Lower leg skin (tissue), 4 donors: ENCODE results near the gene EFR3B. TPM values are rescaled to one million over a fixed set of nuclear protein-coding genes. Genes with fewer than 3 reads are reported as not detected.

Experiments used
- DNase-seq, 2 donors: peaks; one replicate each; pipeline ENCODE4 v3.0.0-alpha.2; 2019; ENCODE audit warnings: low spot score in 2 of 2
- H3K4me3 ChIP-seq: fragments of 200-600 bp; sonication (generic); 2 replicates; pipeline ENCODE4 v1.5.1; 2017; ENCODE audit warnings: mild to moderate bottlenecking, low read depth; ENCODE audit not compliant: poor library complexity, severe bottlenecking
- CTCF ChIP-seq, 3 donors: fragments of 450-650 bp; IDR thresholded peaks; one replicate each; pipeline ENCODE4 v1.5.1; 2016; ENCODE audit warnings: antibody characterized with exemption in 3 of 3, mild to moderate bottlenecking in 3 of 3, moderate library complexity in 2 of 3
- POLR2A ChIP-seq, 2 donors: fragments of 450-650 bp; IDR thresholded peaks; one replicate each; pipeline ENCODE4 v1.6.1; 2016 to 2017; ENCODE audit warnings: antibody characterized with exemption in 2 of 2, mild to moderate bottlenecking in 1 of 2, moderate library complexity in 1 of 2
- WGBS, 2 donors: methylation state at CpG; one replicate each; pipeline ENCODE4 v1.1.5; 2018; 5-methylcytosine and 5-hydroxymethylcytosine counted together
- intact Hi-C: fragments of 100-400 bp; cut with DNase I; formaldehyde crosslinking; loops from one replicate; pipeline ENCODE4 v1.15.0; 2023; ENCODE audit warnings: low total_unique reads
- total RNA-seq, 4 donors: library from RNA; depleted of rRNA; stranded (reverse); fragments of >200 nt; gene quantifications; one replicate each; pipeline ENCODE4 v1.1.0, GENCODE V29; 2016

EFR3B gene
- total RNA-seq, 4 donors from 2014 or later = 0.42 to 1.8 (median 1.5) TPM; not detected in 1

GRCh38 chr2:25065768-25066167 lies 23.9 kb downstream of the EFR3B start:
- DNase-seq = no peak
- intact Hi-C loops = no loop called here
- 93 to 94% methylated on average over 4 of the region's 4 CpGs for WGBS, 2 donors
- no peak for TF ChIP-seq CTCF (IDR thresholded peaks at IDR 0.05)
- TF ChIP-seq POLR2A (IDR thresholded peaks at IDR 0.05) = no peak
- no peak overlapping the region for H3K4me3 ChIP-seq

GRCh38 chr2:25066455-25066854 lies 24.6 kb downstream of the EFR3B start:
- intact Hi-C loops = no loop called here
- no peak for DNase-seq
- 91 to 98% methylated on average over 2 of the region's 2 CpGs for WGBS, 2 donors

GRCh38 chr2:25068217-25068616 lies 26.3 kb downstream of the EFR3B start:
- H3K4me3 ChIP-seq = no peak overlapping the region
- 70 to 72% methylated on average over 5 of the region's 5 CpGs for WGBS, 2 donors
- DNase-seq = no peak
- intact Hi-C loops = no loop called here
- TF ChIP-seq CTCF (IDR thresholded peaks at IDR 0.05) (no peak), POLR2A (IDR thresholded peaks at IDR 0.05) (no peak)

More at GRCh38 chr2:25066455-25066854, 24.6 kb downstream of the EFR3B start:
- H3K4me3 ChIP-seq = no peak overlapping the region
- no peak for TF ChIP-seq POLR2A (IDR thresholded peaks at IDR 0.05)
- TF ChIP-seq CTCF (IDR thresholded peaks at IDR 0.05) = no peak

- no peak overlapping the region for H3K4me3 ChIP-seq
- intact Hi-C loops = no loop called here
- DNase-seq = no peak
- TF ChIP-seq POLR2A (IDR thresholded peaks at IDR 0.05) = no peak
- TF ChIP-seq CTCF (IDR thresholded peaks at IDR 0.05) = no peak
- 93 to 94% methylated on average over 8 of the region's 8 CpGs for WGBS, 2 donors
Observed at GRCh38 chr2:25071966-25072365, 30.1 kb downstream of the EFR3B start.

- intact Hi-C loops = no loop called here
- no peak for DNase-seq
- 52 to 73% methylated on average over 1 of the region's 1 CpG for WGBS, 2 donors
- H3K4me3 ChIP-seq = no peak overlapping the region
- TF ChIP-seq POLR2A (IDR thresholded peaks at IDR 0.05) (no peak), CTCF (IDR thresholded peaks at IDR 0.05) (no peak)
Observed at GRCh38 chr2:25072606-25073005, 30.7 kb downstream of the EFR3B start.

- DNase-seq = no peak
- TF ChIP-seq POLR2A (IDR thresholded peaks at IDR 0.05) = no peak
- TF ChIP-seq CTCF (IDR thresholded peaks at IDR 0.05) = no peak
- 72 to 80% methylated on average over 5 of the region's 5 CpGs for WGBS, 2 donors
- no peak overlapping the region for H3K4me3 ChIP-seq
- intact Hi-C loops = no loop called here
Observed at GRCh38 chr2:25073025-25073424, 31.1 kb downstream of the EFR3B start.
